Astrocyte of the hippocampus (primary cell): ENCODE data around the gene RPS6KA2.

Source experiments
- DNase-seq: peaks from one replicate; pipeline ENCODE4 v3.0.0; 2011; ENCODE audit warnings: low read depth, low spot score

The RPS6KA2 gene

GRCh38 chr6:166505133-166505905, 121.7 kb downstream of the RPS6KA2 start:
- DNase-seq, result no peak

GRCh38 chr6:166504100-166504499, 123.0 kb downstream of the RPS6KA2 start:
- DNase-seq, result no peak

- no peak for DNase-seq
These were observed 123.8 kb downstream of the RPS6KA2 start for GRCh38 chr6:166503167-166503744.

GRCh38 chr6:166502453-166502852, 124.6 kb downstream of the RPS6KA2 start:
- DNase-seq, result no peak

GRCh38 chr6:166501246-166501645, 125.8 kb downstream of the RPS6KA2 start:
- no peak for DNase-seq

GRCh38 chr6:166500246-166500645, 126.8 kb downstream of the RPS6KA2 start:
- DNase-seq, result no peak

- DNase-seq, result no peak
These were observed 127.5 kb downstream of the RPS6KA2 start for GRCh38 chr6:166499350-166500163.

GRCh38 chr6:166498661-166499349, 128.2 kb downstream of the RPS6KA2 start:
- no peak for DNase-seq

- no peak for DNase-seq
These were observed 128.8 kb downstream of the RPS6KA2 start for GRCh38 chr6:166498228-166498627.

- no peak for DNase-seq
These were observed 129.8 kb downstream of the RPS6KA2 start for GRCh38 chr6:166497087-166497899.

GRCh38 chr6:166496460-166496859, 130.6 kb downstream of the RPS6KA2 start:
- no peak for DNase-seq

GRCh38 chr6:166495487-166496314, 131.3 kb downstream of the RPS6KA2 start:
- DNase-seq, result no peak

- no peak for DNase-seq
These were observed 132.1 kb downstream of the RPS6KA2 start for GRCh38 chr6:166494757-166495486.

- DNase-seq, result no peak
These were observed 133.0 kb downstream of the RPS6KA2 start for GRCh38 chr6:166494101-166494441.

GRCh38 chr6:166493427-166494100, 133.5 kb downstream of the RPS6KA2 start:
- no peak for DNase-seq

- no peak for DNase-seq
These were observed 134.8 kb downstream of the RPS6KA2 start for GRCh38 chr6:166492092-166492741.

GRCh38 chr6:166490671-166491500, 136.2 kb downstream of the RPS6KA2 start:
- peak; percentile 55 for DNase-seq
